CD4-positive, alpha-beta T cell treated with Interleukin-12 subunit alpha and Interleukin-12 subunit beta, for 1 hour (primary cell): ENCODE measurements around the gene SNCB.

Source experiments
- DNase-seq: peaks from one replicate; pipeline ENCODE4 v3.0.0-alpha.2; 2020

Gene SNCB

GRCh38 chr5:176660860-176661641 lies 30.7 kb upstream of the SNCB start:
- peak; percentile 81 for DNase-seq

DNA sequence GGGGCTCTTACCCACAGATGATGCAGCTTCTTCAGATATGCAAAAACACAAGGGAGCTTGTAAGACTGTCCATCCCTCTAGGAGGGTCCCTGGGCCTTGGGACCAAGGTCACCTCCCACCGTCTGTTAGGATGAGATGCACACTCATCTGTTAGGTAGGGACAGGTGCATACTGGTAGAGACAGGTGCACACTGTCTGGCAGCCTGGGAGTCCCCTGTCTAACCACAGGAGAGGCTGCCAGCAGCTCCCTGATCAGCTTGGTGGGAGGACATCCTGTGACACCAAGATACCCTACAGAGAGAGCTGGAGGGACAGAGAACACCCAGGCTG lies 30.2 kb upstream of the SNCB start:
- no peak for DNase-seq

GRCh38 chr5:176659860-176660461 lies 29.6 kb upstream of the SNCB start:
- DNase-seq: no peak

DNA sequence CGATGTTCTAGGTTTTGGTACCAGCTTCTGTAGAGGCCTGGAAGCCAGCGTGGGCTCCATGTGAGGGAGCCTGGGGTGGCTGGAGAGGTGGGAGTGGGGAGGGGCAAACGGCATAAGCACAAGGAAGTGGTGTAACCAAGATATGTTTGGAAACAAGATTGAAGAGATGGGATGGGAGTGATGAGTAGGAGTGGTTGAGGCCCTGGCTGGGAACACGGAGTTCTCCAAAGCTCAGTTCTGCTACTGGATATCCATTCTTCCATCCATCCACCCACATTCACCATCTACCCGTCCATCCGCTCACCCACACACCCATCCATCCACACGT lies 29.1 kb upstream of the SNCB start:
- no peak for DNase-seq

DNA sequence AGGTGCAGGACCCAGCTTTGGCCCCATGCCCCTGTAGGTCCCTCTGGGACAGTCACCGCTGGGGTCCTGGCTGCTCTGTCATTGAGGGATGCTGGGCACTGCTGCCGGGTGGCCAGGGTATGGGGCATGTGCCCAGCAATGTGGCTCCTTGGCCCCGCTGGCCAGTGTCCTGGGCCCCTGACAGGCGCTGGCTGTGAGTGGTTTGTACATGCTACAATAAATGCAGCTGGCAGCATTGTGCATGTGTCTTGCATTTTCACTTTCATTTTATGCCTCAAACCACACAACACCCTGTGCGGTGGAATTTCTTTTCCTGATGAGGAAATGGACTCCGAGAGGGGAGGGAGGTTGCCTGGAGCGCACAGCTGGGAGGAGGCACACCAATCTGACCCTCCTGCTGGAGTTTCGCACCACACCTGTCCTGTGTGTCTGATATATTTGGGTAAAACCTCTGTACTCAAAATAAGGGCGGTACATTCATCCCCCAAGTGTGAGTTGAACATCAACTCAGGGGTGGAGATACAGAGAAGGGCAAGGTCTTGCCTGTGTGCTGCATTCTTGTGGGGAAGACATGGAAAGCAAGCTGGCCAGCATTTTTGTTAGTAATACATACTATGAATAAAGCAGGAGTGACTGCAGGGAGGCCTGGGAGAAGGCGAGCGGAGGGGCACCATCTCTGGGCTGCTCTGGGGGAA lies 28.6 kb upstream of the SNCB start:
- peak; percentile 48 for DNase-seq

- DNase-seq: peak; percentile 69
Measured at GRCh38 chr5:176658007-176658599, 27.8 kb upstream of the SNCB start.

- no peak for DNase-seq
Measured at GRCh38 chr5:176656467-176656990, 26.2 kb upstream of the SNCB start.

GRCh38 chr5:176654856-176655255 lies 24.5 kb upstream of the SNCB start:
- DNase-seq: no peak

DNA sequence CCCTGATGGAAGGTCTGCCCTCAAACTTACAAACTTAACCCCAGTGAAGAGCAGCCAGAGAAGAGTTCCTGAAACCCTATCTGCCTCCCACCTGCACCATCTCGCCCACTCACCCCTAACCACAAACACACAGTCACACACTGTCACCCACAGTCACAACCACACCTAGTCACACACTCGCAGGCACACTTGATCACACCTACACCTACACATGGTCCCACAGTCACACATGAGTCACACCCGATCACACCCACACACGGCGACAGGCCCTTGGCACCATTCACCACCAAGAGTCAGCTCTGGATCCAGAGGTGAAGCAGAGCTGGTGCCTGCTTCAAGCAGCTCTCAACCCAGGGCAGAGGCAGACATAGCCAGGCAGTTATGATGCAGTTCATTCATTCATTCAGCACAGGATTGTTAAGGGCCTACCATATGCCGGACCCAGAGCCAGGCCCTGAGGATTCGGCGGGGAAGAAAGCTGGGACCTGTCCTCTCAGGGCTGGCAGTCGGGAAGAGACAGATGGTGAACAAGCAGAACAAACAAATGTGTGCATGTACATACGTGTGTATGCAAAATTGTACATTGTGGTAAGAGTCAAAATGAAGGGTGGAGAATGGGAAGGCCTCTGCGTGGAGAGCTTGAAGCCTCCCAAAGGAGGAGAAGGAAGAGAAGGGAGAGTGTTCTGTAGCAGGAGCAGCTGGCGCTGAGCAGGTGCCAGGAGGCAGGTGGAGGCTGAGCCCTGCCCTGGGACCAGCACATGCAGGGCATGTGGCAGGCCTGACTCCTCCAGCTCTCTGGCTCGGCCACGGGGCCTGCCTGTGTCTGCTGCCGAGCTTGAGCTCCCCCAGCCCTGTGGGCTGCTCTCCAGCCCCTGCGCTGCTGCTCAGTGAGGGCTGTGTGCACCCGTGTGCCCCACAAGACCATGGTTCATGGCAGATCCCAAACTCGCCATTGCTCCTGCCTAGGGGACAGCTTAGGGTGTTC lies 23.4 kb upstream of the SNCB start:
- peak; percentile 48 for DNase-seq

GRCh38 chr5:176652136-176652535 lies 21.8 kb upstream of the SNCB start:
- DNase-seq: no peak

- no peak for DNase-seq
Measured at GRCh38 chr5:176651472-176651980, 21.2 kb upstream of the SNCB start.

GRCh38 chr5:176650354-176650884 lies 20.1 kb upstream of the SNCB start:
- DNase-seq: no peak

DNA sequence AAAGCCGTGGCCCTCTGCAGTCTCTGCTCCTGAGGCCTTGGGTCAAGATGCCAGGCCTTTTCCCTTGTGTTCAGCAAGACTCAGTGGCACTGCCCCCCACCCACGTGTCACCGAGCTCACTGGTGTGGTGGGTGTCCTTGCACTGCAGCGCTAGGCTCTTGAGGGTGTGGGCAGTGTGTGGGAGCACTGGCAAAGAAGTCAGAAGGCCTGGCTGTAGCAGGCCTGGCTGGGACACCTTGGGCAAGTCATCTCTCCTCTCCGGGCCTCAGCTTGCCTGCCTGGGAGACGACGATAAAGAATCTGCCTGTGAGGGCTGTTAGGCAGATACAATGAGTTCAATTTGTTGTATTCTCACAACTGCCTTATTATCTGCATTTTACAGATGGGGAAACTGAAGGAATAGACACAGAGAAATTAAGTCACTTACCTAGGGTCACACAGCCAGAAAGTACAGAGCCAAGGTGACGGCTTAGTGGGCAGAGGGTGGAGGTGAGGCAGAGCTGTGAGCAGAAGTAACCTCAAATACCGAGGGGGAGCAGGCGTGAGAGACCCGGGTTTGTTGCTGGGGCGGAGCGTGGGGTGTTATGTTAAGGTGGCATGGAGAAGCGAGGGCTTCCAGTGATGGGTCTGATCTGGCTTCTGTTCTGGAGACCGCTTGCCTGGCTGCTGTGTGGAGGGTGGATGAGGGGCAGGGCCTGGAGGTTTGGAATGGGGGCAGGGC lies 18.3 kb upstream of the SNCB start:
- peak; percentile 51 for DNase-seq

- DNase-seq: no peak
Measured at GRCh38 chr5:176647843-176648473, 17.6 kb upstream of the SNCB start.

DNA sequence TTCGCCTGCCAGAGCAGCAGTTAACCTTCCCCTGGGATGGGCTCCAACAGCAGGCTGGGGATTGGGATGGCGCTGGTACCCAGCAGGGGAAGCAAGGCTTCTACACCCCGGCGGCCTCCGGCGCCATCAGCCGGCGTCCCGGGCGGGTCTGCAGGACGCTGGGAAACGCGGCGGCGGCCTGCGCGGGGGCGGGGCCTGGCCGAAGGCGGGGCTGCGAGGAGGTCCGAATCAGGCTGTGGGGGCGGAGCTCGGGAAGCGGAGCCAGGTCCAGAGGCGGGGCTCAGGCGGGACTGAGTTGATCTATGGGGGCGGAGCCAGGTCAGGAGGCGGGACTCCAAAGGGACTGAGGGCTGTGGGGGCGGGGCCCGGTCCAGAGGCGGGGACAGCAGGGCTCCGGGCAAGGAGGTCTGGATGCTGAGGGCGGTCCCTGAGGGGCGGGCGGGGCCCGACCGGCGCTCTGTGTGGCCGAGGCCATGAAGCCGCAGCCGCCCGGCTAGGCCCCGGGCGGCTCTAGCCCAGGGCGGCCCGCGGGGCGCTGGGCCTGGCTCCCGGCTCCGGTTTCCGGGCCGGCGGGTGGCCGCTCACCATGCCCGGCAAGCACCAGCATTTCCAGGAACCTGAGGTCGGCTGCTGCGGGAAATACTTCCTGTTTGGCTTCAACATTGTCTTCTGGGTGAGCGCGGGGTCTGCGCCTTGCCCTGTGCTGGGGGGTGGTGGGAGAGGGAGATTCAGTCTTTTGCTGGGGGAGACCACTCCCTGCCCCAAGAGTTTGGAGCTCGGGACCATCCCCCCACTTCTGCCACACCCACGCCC lies 16.9 kb upstream of the SNCB start, which contains the start of gene TSPAN17:
Gene TSPAN17, plus strand, starts transcription at position 455 of the 813 bp plus-strand sequence. Its CDS starts 132 bp downstream, at position 587.
- peak; percentile 99 for DNase-seq

- DNase-seq: no peak
Measured at GRCh38 chr5:176646707-176647029, 16.3 kb upstream of the SNCB start.

DNA sequence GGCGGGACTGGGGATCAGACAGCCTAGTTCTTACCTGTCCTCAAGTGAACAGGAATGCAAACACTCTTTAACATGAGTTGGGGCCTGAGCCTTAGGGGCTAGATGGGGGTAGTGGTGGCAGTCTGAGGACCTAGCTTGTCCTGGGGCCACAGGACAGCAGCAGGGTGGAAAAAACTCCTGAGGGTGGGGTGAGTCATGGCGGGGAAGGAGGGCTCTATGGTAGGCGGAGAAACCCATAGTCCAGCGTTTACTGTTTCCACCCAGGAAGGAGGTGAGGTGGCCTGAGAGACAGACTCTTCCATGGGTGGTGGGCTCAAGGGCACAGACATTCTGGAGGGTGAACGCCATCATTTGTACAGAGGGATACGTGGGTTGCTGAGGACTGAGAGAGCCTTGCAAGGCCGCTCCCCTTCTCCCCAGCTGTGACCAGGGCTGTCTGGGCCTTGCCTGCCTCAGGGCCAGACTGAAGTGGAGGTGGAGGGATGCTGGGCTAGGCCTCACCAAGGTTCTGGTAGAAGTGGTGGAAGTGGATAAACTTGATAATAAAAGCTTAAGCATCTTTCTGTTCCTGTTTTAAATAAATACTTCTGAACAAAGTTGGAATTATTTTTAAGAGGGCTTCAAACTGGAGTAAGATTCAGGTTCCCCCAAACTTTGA lies 15.8 kb upstream of the SNCB start:
- DNase-seq: no peak

GRCh38 chr5:176644878-176645670 lies 14.7 kb upstream of the SNCB start:
- no peak for DNase-seq
